Heart right ventricle (tissue), 16 donors: Measurements from ENCODE around the gene CLPTM1. TPM values are rescaled to one million over a fixed set of nuclear protein-coding genes. Genes with fewer than 3 reads are reported as not detected.
A peak's percentile ranks its signal among the peaks of the same experiment; 100 is the strongest.

Experiments used
- ATAC-seq, 8 donors: fragments of 200-7000 bp; cut with Tn5 transposase; one replicate each; pipeline ENCODE4 v1.9.1; 2020; ENCODE audit warnings: mild to moderate bottlenecking in 8 of 8, moderate library complexity in 8 of 8, moderate number of reproducible peaks in 1 of 8
- DNase-seq, 2 donors: peaks; one replicate each; pipeline ENCODE4 v3.0.0-alpha.2; 2020
- H3K27ac ChIP-seq, 10 donors: fragments of 200-600 bp; sonication (generic) in 2 of 10; one replicate each; pipeline versions ENCODE4 v1.5.0 to v1.8.0; 2020 to 2022; ENCODE audit warnings: mild to moderate bottlenecking in 3 of 10
- H3K27me3 ChIP-seq, 7 donors: fragments of 200-600 bp; one replicate each; pipeline ENCODE4 v1.8.0; 2021 to 2022; ENCODE audit warnings: mild to moderate bottlenecking in 2 of 7
- H3K36me3 ChIP-seq, 9 donors: fragments of 200-600 bp; sonication (generic) in 1 of 9; one replicate each; pipeline versions ENCODE4 v1.5.0 to v1.8.0; 2020 to 2022; ENCODE audit warnings: mild to moderate bottlenecking in 2 of 9
- H3K4me1 ChIP-seq, 9 donors: fragments of 200-600 bp; sonication (generic) in 1 of 9; one replicate each; pipeline versions ENCODE4 v1.5.0 to v1.8.0; 2020 to 2022; ENCODE audit warnings: mild to moderate bottlenecking in 4 of 9
- H3K4me3 ChIP-seq, 10 donors: fragments of 200-600 bp; sonication (generic) in 2 of 10; one replicate each; pipeline versions ENCODE4 v1.5.0 to v1.8.0; 2020 to 2022; ENCODE audit warnings: mild to moderate bottlenecking in 7 of 10, moderate library complexity in 2 of 10
- H3K9me3 ChIP-seq, 11 donors: fragments of 200-600 bp in 10 of 11; sonication (generic) in 2 of 11; one replicate each; pipeline versions ENCODE4 v1.5.0 to v1.8.0; 2013 to 2022; ENCODE audit warnings: mild to moderate bottlenecking in 2 of 11, control low read depth in 1 of 11, moderate library complexity in 1 of 11
- WGBS, 2 donors: extraction: QIAGEN DNeasy Blood & Tissue Kit; methylation state at CpG; one replicate each; pipeline ENCODE4 v1.1.7; 2013; ENCODE audit warnings: inconsistent platforms in 1 of 2; 5-methylcytosine and 5-hydroxymethylcytosine counted together
- intact Hi-C, 10 donors: fragments of 100-400 bp; cut with DNase I; formaldehyde crosslinking; loops; one replicate each; pipeline versions ENCODE4 v1.11.1 to v1.14.2; 2022
- polyA plus RNA-seq, 2 donors: library from polyadenylated mRNA; stranded (reverse); fragments of 200-250 nt; gene quantifications; one replicate each; pipeline ENCODE4 v1.2.3, GENCODE V29; 2013
- total RNA-seq, 10 donors: library from RNA; stranded (reverse); fragmentation: NEBNext Ultra II Directional in 3 of 10; extraction: Animal tissue kit (Norgen Biotek cat#: 25700) in 3 of 10; gene quantifications; one replicate each; pipeline versions ENCODE4 v1.2.1 to v1.2.4, GENCODE V29; 2021 to 2023
- TF ChIP-seq, protein P1 (sequence below), 9 donors: fragments of 200-600 bp; sonication (generic) in 2 of 9; IDR thresholded peaks; one replicate each; pipeline versions ENCODE4 v1.5.0 to v1.8.0; 2021 to 2022; ENCODE audit warnings: antibody characterized with exemption in 9 of 9, mild to moderate bottlenecking in 5 of 9, moderate library complexity in 1 of 9
- donor health status: Arrhythmogenic right ventricular cardiomyopathy.
- donor health status: ischemic (EF 13 %, LVEDD 7.1; RV severe dilation, severe dysfunction).
- donor health status: healthy with polysubstance abuse.
- donor health status: DM: no; HTN: yes; CAD: no.
- donor health status: DM: no; HTN: no; CAD: no.
- donor health status: ischemic (EF 25% LVEDD 6.9; RV normal size, moderate dysfunction).
- donor health status: ischemic (EF 25% LVEDD 5.7; RV mildly dilated, moderate dysfunction).
- donor health status: healthy.
- donor health status: DM: yes; HTN: yes; CAD: no.
- donor health status: Ischemic cardiomyopathy.
- donor health status: ischemic (EF 35%, LVEDD 5.7; RV mildly dilated, moderate dysfunction).
- donor health status: nonischemic (EF 11% LVEDD 7.7; RV severe dilation, severe dysfunction).
- donor health status: DM: yes; HTN: yes; CAD: no.
- donor health status: PGD.
- donor health status: ischemic (EF 29% LVEDD 5.4; RV normal size, mild dysfunction).
- donor health status: nonischemic (EF 23%, LVEDD 6.1; RV moderate dilation, normal function).

The CLPTM1 gene
- total and polyA plus RNA-seq, 12 donors, result 72.1 to 130 (median 95.7) TPM

DNA sequence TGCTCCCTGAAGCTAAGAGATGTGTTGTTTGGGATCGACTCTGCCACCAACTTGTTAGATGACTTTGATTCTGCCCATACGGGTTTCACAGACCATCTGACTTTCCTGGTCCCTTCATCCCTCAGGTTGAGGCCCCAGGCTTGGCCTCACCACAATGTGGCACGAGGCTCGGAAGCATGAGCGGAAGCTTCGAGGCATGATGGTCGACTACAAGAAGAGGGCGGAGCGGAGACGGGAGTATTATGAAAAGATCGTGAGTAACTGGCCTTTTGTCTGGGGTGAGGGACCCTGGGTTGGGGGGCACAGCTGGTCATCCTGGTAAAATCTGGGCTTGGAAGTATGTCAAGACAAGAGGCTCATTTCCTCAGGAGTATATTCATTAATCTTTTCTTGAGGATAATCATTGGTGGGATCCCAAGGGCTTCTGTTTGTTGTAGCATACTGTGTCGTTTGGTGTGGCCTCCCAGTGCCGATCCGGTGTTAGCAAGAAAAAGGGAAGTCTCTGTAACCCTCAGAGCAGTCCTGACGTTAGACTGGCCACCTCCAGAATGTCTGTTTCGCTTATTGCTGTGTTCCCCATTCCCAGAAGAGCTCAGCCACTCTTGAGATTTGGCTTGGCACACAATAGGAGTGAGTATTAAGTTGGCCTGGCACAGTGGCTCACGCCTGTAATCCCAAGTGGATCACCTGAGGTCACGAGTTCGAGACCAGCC is 85.0 kb downstream of the CLPTM1 start:
- TF ChIP-seq, protein P1, sequence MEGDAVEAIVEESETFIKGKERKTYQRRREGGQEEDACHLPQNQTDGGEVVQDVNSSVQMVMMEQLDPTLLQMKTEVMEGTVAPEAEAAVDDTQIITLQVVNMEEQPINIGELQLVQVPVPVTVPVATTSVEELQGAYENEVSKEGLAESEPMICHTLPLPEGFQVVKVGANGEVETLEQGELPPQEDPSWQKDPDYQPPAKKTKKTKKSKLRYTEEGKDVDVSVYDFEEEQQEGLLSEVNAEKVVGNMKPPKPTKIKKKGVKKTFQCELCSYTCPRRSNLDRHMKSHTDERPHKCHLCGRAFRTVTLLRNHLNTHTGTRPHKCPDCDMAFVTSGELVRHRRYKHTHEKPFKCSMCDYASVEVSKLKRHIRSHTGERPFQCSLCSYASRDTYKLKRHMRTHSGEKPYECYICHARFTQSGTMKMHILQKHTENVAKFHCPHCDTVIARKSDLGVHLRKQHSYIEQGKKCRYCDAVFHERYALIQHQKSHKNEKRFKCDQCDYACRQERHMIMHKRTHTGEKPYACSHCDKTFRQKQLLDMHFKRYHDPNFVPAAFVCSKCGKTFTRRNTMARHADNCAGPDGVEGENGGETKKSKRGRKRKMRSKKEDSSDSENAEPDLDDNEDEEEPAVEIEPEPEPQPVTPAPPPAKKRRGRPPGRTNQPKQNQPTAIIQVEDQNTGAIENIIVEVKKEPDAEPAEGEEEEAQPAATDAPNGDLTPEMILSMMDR (IDR thresholded peaks at IDR 0.05), result no peak
- no peak for ATAC-seq
- H3K36me3 ChIP-seq, result peaks cover 0 to 80% (median 40%) of the 10 kb centered on the region in 9 donors
- H3K4me1 ChIP-seq, result peaks cover 8 to 56% (median 37%) of the 10 kb centered on the region in 9 donors
- no peak for DNase-seq
- peak overlapping the region in 4 of 10 donors; percentile 93 to 99 (median 98) for H3K27ac ChIP-seq
- H3K9me3 ChIP-seq, result peaks cover 0 to 5% (median 0%) of the 10 kb centered on the region in 11 donors
- no peaks in the 10 kb centered on the region for H3K27me3 ChIP-seq
- intact Hi-C loops, result no loop called here
- peak overlapping the region in 9 of 10 donors; percentile 64 to 98 (median 89) for H3K4me3 ChIP-seq
- 73 to 82% methylated on average over 19 of the region's 19 CpGs for WGBS, 2 donors

DNA sequence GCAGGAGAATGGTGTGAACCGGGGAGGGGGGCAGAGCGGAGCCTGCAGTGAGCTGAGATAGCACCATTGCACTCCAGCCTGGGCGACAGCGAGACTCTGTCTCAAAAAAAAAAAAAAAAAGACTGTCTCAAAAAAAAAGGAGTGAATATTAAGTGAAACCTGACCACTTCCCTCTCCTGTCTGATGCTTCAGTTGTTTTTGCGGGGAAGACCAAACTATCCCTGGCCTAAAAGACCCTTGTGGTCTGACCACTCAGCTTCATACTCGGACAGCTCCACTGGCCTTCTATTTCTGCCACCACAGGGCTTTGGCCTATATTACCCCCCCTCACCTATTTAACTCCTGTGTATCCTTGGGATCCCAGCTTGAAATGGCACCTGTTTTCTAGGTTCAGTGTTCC is 85.9 kb downstream of the CLPTM1 start:
- intact Hi-C loops, result no loop called here
- ATAC-seq, result no peak
- H3K4me1 ChIP-seq, result peaks cover 8 to 65% (median 46%) of the 10 kb centered on the region in 9 donors

More for the DNA sequence above, 85.9 kb downstream of the CLPTM1 start:
- H3K27ac ChIP-seq, result peak overlapping the region in 1 of 10 donors; percentile 99
- no peak for DNase-seq
- WGBS, 2 donors, result 86 to 88% methylated on average over 6 of the region's 6 CpGs
- H3K9me3 ChIP-seq, result no peaks in the 10 kb centered on the region
- H3K36me3 ChIP-seq, result peaks cover 0 to 80% (median 37%) of the 10 kb centered on the region in 9 donors
- TF ChIP-seq, protein P1 (IDR thresholded peaks at IDR 0.05), result no peak
- H3K27me3 ChIP-seq, result no peaks in the 10 kb centered on the region
- no peak overlapping the region for H3K4me3 ChIP-seq

Other genes with a start within 250 kb of the CLPTM1 start
- 10 to 100 TPM in 9 of 10 donors, 1 to 10 TPM in 1; 7.1 to 76.3 (median 20.3) TPM for gene BCL3, start 206.7 kb upstream of the CLPTM1 start, total RNA-seq
- gene BCL3, start 206.7 kb upstream of the CLPTM1 start, polyA plus RNA-seq, result 10 to 100 TPM; 20.7 to 30.7 TPM
- gene CBLC, start 177.5 kb upstream of the CLPTM1 start, total RNA-seq, result under 1 TPM in 1 of 10 donors, not detected in 9; 0.38 TPM
- gene CBLC, start 177.5 kb upstream of the CLPTM1 start, polyA plus RNA-seq, result not detected
- gene BCAM, start 146.3 kb upstream of the CLPTM1 start, total RNA-seq, result 100 to 1,000 TPM in 4 of 10 donors, 10 to 100 TPM in 6; 72.8 to 118 (median 92.5) TPM
- 100 to 1,000 TPM in 1 of 2 donors, 10 to 100 TPM in 1; 63.2 to 130 TPM for gene BCAM, start 146.3 kb upstream of the CLPTM1 start, polyA plus RNA-seq
- gene NECTIN2, start 109.1 kb upstream of the CLPTM1 start, total RNA-seq, result 10 to 100 TPM; 34.1 to 83.9 (median 46.5) TPM
- 10 to 100 TPM; 62.5 to 96.8 TPM for gene NECTIN2, start 109.1 kb upstream of the CLPTM1 start, polyA plus RNA-seq
- 10 to 100 TPM; 37.8 to 66.2 (median 43.9) TPM for gene TOMM40, start 64.1 kb upstream of the CLPTM1 start, total RNA-seq
- 10 to 100 TPM; 45.6 to 77.5 TPM for gene TOMM40, start 64.1 kb upstream of the CLPTM1 start, polyA plus RNA-seq
- 10 to 100 TPM in 9 of 10 donors, 1 to 10 TPM in 1; 6.0 to 29.5 (median 20.6) TPM for gene APOE, start 49.6 kb upstream of the CLPTM1 start, total RNA-seq
- gene APOE, start 49.6 kb upstream of the CLPTM1 start, polyA plus RNA-seq, result 10 to 100 TPM; 63.6 to 77.8 TPM
- gene APOC1, start 40.8 kb upstream of the CLPTM1 start, total RNA-seq, result 10 to 100 TPM in 1 of 10 donors, 1 to 10 TPM in 4, not detected in 5; 1.4 to 13.5 (median 1.6) TPM
- 1 to 10 TPM; 3.6 to 5.3 TPM for gene APOC1, start 40.8 kb upstream of the CLPTM1 start, polyA plus RNA-seq
- not detected for gene APOC4, start 13.1 kb upstream of the CLPTM1 start, total RNA-seq
- gene APOC4, start 13.1 kb upstream of the CLPTM1 start, polyA plus RNA-seq, result not detected
- under 1 TPM in 2 of 10 donors, not detected in 8; 0.65 to 0.79 TPM for gene APOC2, start 9.3 kb upstream of the CLPTM1 start, total RNA-seq
- gene APOC2, start 9.3 kb upstream of the CLPTM1 start, polyA plus RNA-seq, result under 1 TPM; 0.36 to 0.66 TPM
- gene RELB, start 46.1 kb downstream of the CLPTM1 start, total RNA-seq, result 10 to 100 TPM in 1 of 10 donors, 1 to 10 TPM in 9; 1.3 to 19.3 (median 5.5) TPM
- gene RELB, start 46.1 kb downstream of the CLPTM1 start, polyA plus RNA-seq, result 10 to 100 TPM in 1 of 2 donors, 1 to 10 TPM in 1; 1.4 to 13.0 TPM
- gene CLASRP, start 83.7 kb downstream of the CLPTM1 start, total RNA-seq, result 10 to 100 TPM; 24.0 to 50.4 (median 30.0) TPM
- 100 to 1,000 TPM in 1 of 2 donors, 10 to 100 TPM in 1; 26.9 to 142 TPM for gene CLASRP, start 83.7 kb downstream of the CLPTM1 start, polyA plus RNA-seq
- under 1 TPM in 5 of 10 donors, not detected in 5; 0.15 to 0.29 (median 0.21) TPM for gene ZNF296, start 121.1 kb downstream of the CLPTM1 start, total RNA-seq
- gene ZNF296, start 121.1 kb downstream of the CLPTM1 start, polyA plus RNA-seq, result under 1 TPM; 0.22 to 0.95 TPM
- gene GEMIN7, start 123.9 kb downstream of the CLPTM1 start, total RNA-seq, result 10 to 100 TPM; 10.7 to 23.5 (median 13.0) TPM
- 10 to 100 TPM; 25.9 to 38.2 TPM for gene GEMIN7, start 123.9 kb downstream of the CLPTM1 start, polyA plus RNA-seq
- 10 to 100 TPM; 12.5 to 19.2 (median 15.8) TPM for gene PPP1R37, start 137.8 kb downstream of the CLPTM1 start, total RNA-seq
- 10 to 100 TPM; 20.9 to 38.3 TPM for gene PPP1R37, start 137.8 kb downstream of the CLPTM1 start, polyA plus RNA-seq
- gene NKPD1, start 205.6 kb downstream of the CLPTM1 start, total RNA-seq, result under 1 TPM in 3 of 10 donors, not detected in 7; 0.06 to 0.09 (median 0.07) TPM
- gene NKPD1, start 205.6 kb downstream of the CLPTM1 start, polyA plus RNA-seq, result under 1 TPM; 0.06 to 0.07 TPM
- gene TRAPPC6A, start 222.9 kb downstream of the CLPTM1 start, total RNA-seq, result 10 to 100 TPM; 14.3 to 24.9 (median 16.8) TPM
- gene TRAPPC6A, start 222.9 kb downstream of the CLPTM1 start, polyA plus RNA-seq, result 10 to 100 TPM; 15.9 to 18.9 TPM
- gene BLOC1S3, start 223.4 kb downstream of the CLPTM1 start, total RNA-seq, result 1 to 10 TPM; 2.8 to 8.6 (median 4.8) TPM
- 1 to 10 TPM; 2.2 to 6.1 TPM for gene BLOC1S3, start 223.4 kb downstream of the CLPTM1 start, polyA plus RNA-seq